Keratinocyte (primary cell): Measurements from ENCODE around the gene FEM1B. TPM values are rescaled to one million over a fixed set of nuclear protein-coding genes. Genes with fewer than 3 reads are reported as not detected.

Source experiments
- DNase-seq: peaks from one replicate; pipeline ENCODE4 v3.0.0-alpha.2; 2011; ENCODE audit warnings: low read depth, missing footprints, low spot score
- FAIRE-seq: peaks from 2 replicates; lab custom pipeline; 2011; peaks lifted over from hg19 to GRCh38; lab: Jason Lieb, UNC
- H2AFZ ChIP-seq: 2 replicates; pipeline ENCODE4 v1.6.0; 2012; ENCODE audit warnings: low read length, control low read depth, inconsistent platforms; ENCODE audit not compliant: control insufficient read depth
- H3K27ac ChIP-seq: 2 replicates; pipeline ENCODE4 v1.5.1; 2011; ENCODE audit warnings: low read length; ENCODE audit not compliant: control insufficient read depth, insufficient read depth
- H3K27me3 ChIP-seq: 3 replicates; pipeline ENCODE4 v1.6.0; 2011; ENCODE audit warnings: low read length; ENCODE audit not compliant: control insufficient read depth, insufficient read depth; ENCODE audit errors: extremely low read depth
- H3K36me3 ChIP-seq, 2 experiments: 2 replicates in 1 of 2; 3 replicates in 1 of 2; pipeline ENCODE4 v1.5.1; 2011; ENCODE audit warnings: low read length in 2 of 2, mild to moderate bottlenecking in 1 of 2; ENCODE audit not compliant: control insufficient read depth in 2 of 2, insufficient read depth in 2 of 2; ENCODE audit errors: extremely low read depth in 1 of 2
- H3K4me1 ChIP-seq: 3 replicates; pipeline ENCODE4 v1.5.1; 2011; ENCODE audit warnings: low read length; ENCODE audit not compliant: control insufficient read depth, insufficient read depth; ENCODE audit errors: extremely low read depth
- H3K4me2 ChIP-seq: 3 replicates; pipeline ENCODE4 v1.6.0; 2011; ENCODE audit warnings: low read depth, low read length; ENCODE audit not compliant: control insufficient read depth, insufficient read depth; ENCODE audit errors: extremely low read depth
- H3K4me3 ChIP-seq, 3 experiments: fragments of 200-600 bp in 1 of 3; sonication (generic) in 1 of 3; 2 replicates in 2 of 3; 3 replicates in 1 of 3; pipeline ENCODE4 v1.5.1; 2011 to 2016; ENCODE audit warnings: low read length in 3 of 3, mild to moderate bottlenecking in 3 of 3, control low read depth in 2 of 3, inconsistent platforms in 1 of 3, low read depth in 1 of 3, mixed read lengths in 1 of 3, mixed run types in 1 of 3, moderate library complexity in 1 of 3; ENCODE audit not compliant: control insufficient read depth in 2 of 3, insufficient read depth in 2 of 3; ENCODE audit errors: extremely low read depth in 1 of 3
- H3K79me2 ChIP-seq: 2 replicates; pipeline ENCODE4 v1.6.0; 2012; ENCODE audit warnings: low read length; ENCODE audit not compliant: control insufficient read depth, insufficient read depth
- H3K9ac ChIP-seq: 3 replicates; pipeline ENCODE4 v1.6.0; 2011; ENCODE audit warnings: low read length; ENCODE audit not compliant: control insufficient read depth, insufficient read depth; ENCODE audit errors: extremely low read depth
- H3K9me1 ChIP-seq: 3 replicates; pipeline ENCODE4 v1.6.0; 2011; ENCODE audit warnings: low read length; ENCODE audit not compliant: control insufficient read depth, insufficient read depth; ENCODE audit errors: extremely low read depth
- H3K9me3 ChIP-seq: 2 replicates; pipeline ENCODE4 v1.5.1; 2012; ENCODE audit warnings: low read depth, low read length; ENCODE audit not compliant: control insufficient read depth
- H4K20me1 ChIP-seq: 3 replicates; pipeline ENCODE4 v1.6.0; 2011; ENCODE audit warnings: low read length; ENCODE audit not compliant: control insufficient read depth, insufficient read depth; ENCODE audit errors: extremely low read depth
- EZH2 ChIP-seq: IDR thresholded peaks from one replicate; pipeline ENCODE4 v1.6.1; 2012; ENCODE audit warnings: inconsistent platforms, mild to moderate bottlenecking, low read length, moderate library complexity
- dilution Hi-C: fragments of 300-500 bp; cut with MboI; formaldehyde crosslinking; loops from one replicate; pipeline ENCODE4 v1.7.0; 2020; ENCODE audit warnings: low sequenced_read_pairs; ENCODE audit not compliant: extremely low pct_ligation_motif_present
- polyA plus RNA-seq, 5 experiments: library from polyadenylated mRNA; depleted of rRNA in 3 of 5; stranded (reverse) in 3 of 5; stranded (forward) in 1 of 5; unstranded in 1 of 5; fragments of >200 nt; gene quantifications; 1 replicate in 1 of 5; 2 replicates in 3 of 5; 3 replicates in 1 of 5; pipeline versions ENCODE4 v1.2.1 to v1.2.3, GENCODE V29; 2011 to 2012; ENCODE audit warnings: missing spikeins in 2 of 5, low read depth in 1 of 5, low replicate concordance in 1 of 5
- TF ChIP-seq, protein P1 (sequence below), 3 experiments: IDR thresholded peaks in 1 of 3; conservative IDR thresholded peaks in 1 of 3; optimal IDR thresholded peaks in 1 of 3; 2 replicates in 2 of 3; 3 replicates in 1 of 3; pipeline versions ENCODE3 to v1.5.1; 2011; ENCODE audit warnings: low read length in 3 of 3, mild to moderate bottlenecking in 3 of 3, moderate library complexity in 2 of 3, control low read depth in 1 of 3, inconsistent platforms in 1 of 3; ENCODE audit not compliant: insufficient read depth in 2 of 3; ENCODE audit errors: extremely low read depth in 1 of 3

Gene FEM1B
- polyA plus RNA-seq, 1 donor (not counting 4 experiments of a cell fraction or from before 2014, with no cell fraction given), result 92.6 TPM

DNA sequence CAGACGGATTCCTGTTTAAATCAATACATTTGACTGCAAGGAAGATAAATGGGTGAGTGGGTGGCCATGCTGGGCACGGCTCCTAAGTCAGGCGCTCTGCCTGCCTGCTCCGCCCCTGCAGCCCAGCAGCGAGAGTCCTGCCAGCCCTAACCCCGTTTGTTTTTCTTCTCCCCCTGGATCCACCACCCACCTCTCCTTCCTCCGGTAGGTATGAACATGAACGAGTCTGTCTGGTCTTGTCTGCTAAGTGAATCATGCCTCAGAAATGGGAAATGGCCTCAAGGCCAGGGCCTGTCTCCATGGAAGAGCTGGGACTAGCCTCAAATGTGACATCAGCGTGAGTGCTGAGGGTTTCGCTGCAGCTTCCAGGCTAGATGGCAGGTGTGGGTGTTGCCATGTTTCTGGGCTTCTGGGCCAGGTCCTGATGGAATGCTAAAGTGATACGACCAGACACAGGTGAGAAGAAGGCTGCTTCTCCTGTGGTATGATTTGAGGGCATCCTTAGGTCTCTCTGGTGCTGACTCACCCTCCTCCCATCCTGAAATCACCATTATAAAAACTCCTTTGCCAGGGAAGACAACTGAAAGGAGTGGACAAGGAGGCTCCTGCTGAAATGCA, 5.6 kb upstream of the FEM1B start:
- peaks cover 54% of the 10 kb centered on the region for H3K4me1 ChIP-seq

DNA sequence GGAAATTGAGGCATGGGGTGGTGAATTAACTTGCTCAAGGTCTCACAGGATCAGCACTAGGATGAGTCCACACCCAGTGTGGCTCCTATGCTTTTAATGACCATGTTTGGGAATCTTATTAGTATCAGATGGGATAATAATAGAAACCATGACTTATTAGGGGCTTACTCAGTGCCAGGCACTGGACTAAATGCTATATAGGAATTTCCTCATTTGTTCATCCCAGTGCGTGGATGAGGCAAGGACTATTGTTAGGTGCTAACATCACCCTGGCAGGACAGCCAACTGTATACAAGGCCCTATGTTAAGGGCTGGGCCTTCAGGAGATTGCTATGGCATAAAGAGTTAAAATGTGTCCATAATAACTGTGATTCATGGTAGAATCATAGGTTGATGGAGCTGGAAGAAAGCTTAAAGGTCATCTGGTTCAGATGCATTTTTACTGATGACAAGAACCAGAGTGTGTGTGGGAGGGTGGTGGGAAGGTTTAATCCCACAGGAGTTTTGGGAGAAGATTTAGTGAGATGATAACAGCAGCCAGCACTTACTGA, 4.7 kb upstream of the FEM1B start:
- Histone ChIP-seq H4K20me1 (no peaks in the 10 kb centered on the region), H3K27ac (peak overlapping the region; percentile 96), H3K36me3 (no peaks in the 10 kb centered on the region), H3K4me3 (peak overlapping the region in 1 of 3 experiments; percentile 16), H2AFZ (no peak overlapping the region), H3K9me1 (no peaks in the 10 kb centered on the region), H3K4me1 (peaks cover 55% of the 10 kb centered on the region), H3K9ac (peak overlapping the region; percentile 71), H3K9me3 (no peaks in the 10 kb centered on the region), H3K27me3 (no peaks in the 10 kb centered on the region), H3K79me2 (peaks cover under 1% of the 10 kb centered on the region), H3K4me2 (peak overlapping the region; percentile 53)
- DNase-seq (no peak), FAIRE-seq (peak; percentile 80)
- dilution Hi-C loops, result no loop called here
- TF ChIP-seq, protein P1, sequence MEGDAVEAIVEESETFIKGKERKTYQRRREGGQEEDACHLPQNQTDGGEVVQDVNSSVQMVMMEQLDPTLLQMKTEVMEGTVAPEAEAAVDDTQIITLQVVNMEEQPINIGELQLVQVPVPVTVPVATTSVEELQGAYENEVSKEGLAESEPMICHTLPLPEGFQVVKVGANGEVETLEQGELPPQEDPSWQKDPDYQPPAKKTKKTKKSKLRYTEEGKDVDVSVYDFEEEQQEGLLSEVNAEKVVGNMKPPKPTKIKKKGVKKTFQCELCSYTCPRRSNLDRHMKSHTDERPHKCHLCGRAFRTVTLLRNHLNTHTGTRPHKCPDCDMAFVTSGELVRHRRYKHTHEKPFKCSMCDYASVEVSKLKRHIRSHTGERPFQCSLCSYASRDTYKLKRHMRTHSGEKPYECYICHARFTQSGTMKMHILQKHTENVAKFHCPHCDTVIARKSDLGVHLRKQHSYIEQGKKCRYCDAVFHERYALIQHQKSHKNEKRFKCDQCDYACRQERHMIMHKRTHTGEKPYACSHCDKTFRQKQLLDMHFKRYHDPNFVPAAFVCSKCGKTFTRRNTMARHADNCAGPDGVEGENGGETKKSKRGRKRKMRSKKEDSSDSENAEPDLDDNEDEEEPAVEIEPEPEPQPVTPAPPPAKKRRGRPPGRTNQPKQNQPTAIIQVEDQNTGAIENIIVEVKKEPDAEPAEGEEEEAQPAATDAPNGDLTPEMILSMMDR (optimal IDR thresholded peaks at IDR 0.05 in 1 of 3, IDR thresholded peaks at IDR 0.05 in 1 of 3, conservative IDR thresholded peaks at IDR 0.05 in 1 of 3; ENCODE audit: extremely low read depth in 1 of 3, insufficient read depth in 2 of 3, low read length in 3 of 3), result no peak
- TF ChIP-seq EZH2, result no peak

More for the DNA sequence above, 5.6 kb upstream of the FEM1B start:
- no peak for TF ChIP-seq EZH2
- TF ChIP-seq, protein P1 (optimal IDR thresholded peaks at IDR 0.05 in 1 of 3, IDR thresholded peaks at IDR 0.05 in 1 of 3, conservative IDR thresholded peaks at IDR 0.05 in 1 of 3; ENCODE audit: extremely low read depth in 1 of 3, insufficient read depth in 2 of 3, low read length in 3 of 3), result no peak
- H3K27ac ChIP-seq, result peak overlapping the region; percentile 96
- no peak overlapping the region for H2AFZ ChIP-seq
- FAIRE-seq (peak; percentile 100), DNase-seq (peak; percentile 100)
- H3K4me3 ChIP-seq, result peak overlapping the region in 2 of 3 experiments; percentile 16 to 34
- H3K27me3 ChIP-seq, result no peaks in the 10 kb centered on the region
- dilution Hi-C loops, result no loop called here
- H3K79me2 ChIP-seq, result no peaks in the 10 kb centered on the region
- peak overlapping the region; percentile 71 for H3K9ac ChIP-seq
- peak overlapping the region; percentile 79 for H3K4me2 ChIP-seq
- H4K20me1 ChIP-seq, result no peaks in the 10 kb centered on the region
- H3K36me3 ChIP-seq, result no peaks in the 10 kb centered on the region
- no peaks in the 10 kb centered on the region for H3K9me3 ChIP-seq
- H3K9me1 ChIP-seq, result no peaks in the 10 kb centered on the region
